Gastroesophageal sphincter (tissue), 3 donors: ENCODE results near the gene SARS1.

ENCODE experiments used
- CTCF ChIP-seq, 4 experiments: fragments of 200-600 bp in 2 of 4; fragments of 450-650 bp in 2 of 4; sonication (generic) in 1 of 4; IDR thresholded peaks; one replicate each; pipeline ENCODE4 v1.5.1; 2017 to 2019; ENCODE audit warnings: antibody characterized with exemption in 4 of 4, mild to moderate bottlenecking in 2 of 4, moderate library complexity in 2 of 4
- EP300 ChIP-seq: sonication (generic); formaldehyde crosslinking; IDR thresholded peaks from one replicate; pipeline ENCODE4 v1.6.1; 2017; ENCODE audit warnings: antibody characterized with exemption, mild to moderate bottlenecking
- POLR2A ChIP-seq, 2 donors: fragments of 450-650 bp; IDR thresholded peaks; one replicate each; pipeline ENCODE4 v1.6.1; 2017; ENCODE audit warnings: antibody characterized with exemption in 2 of 2, mild to moderate bottlenecking in 2 of 2, moderate library complexity in 1 of 2
- POLR2AphosphoS5 ChIP-seq: sonication (generic); formaldehyde crosslinking; IDR thresholded peaks from one replicate; pipeline ENCODE4 v1.6.1; 2017; ENCODE audit warnings: antibody characterized with exemption

GRCh38 chr1:109201123-109201703 lies 12.5 kb upstream of the SARS1 start:
- TF ChIP-seq POLR2AphosphoS5 (no peak), CTCF (IDR thresholded peaks at IDR 0.05) (peak in 3 of 4 experiments; percentile 18 to 45 (median 38)), POLR2A (IDR thresholded peaks at IDR 0.05) (no peak), EP300 (no peak)
